IMR-90 (cell line): ENCODE results near the gene RUNX1. TPM values are rescaled to one million over a fixed set of nuclear protein-coding genes. Genes with fewer than 3 reads are reported as not detected.

Experiments used
- ATAC-seq: fragments of 200-7000 bp; cut with Tn5 transposase; 2 replicates; pipeline ENCODE4 v1.9.1; 2020; ENCODE audit warnings: low read depth, mild to moderate bottlenecking, moderate library complexity
- BruUV-seq: library from RNA; stranded (reverse); fragments of 400-500 nt; replicated peaks from 2 replicates; lab custom pipeline; 2021; lab: Mats Ljungman, UMichigan
- CTCF ChIA-PET: fragments of 300-600 bp; formaldehyde crosslinking; extraction: SDS; loops from one replicate; lab custom pipeline; 2021; ENCODE audit warnings: antibody characterized with exemption; lab: Yijun Ruan, JAX
- POLR2A ChIA-PET: fragments of 300-600 bp; sonication (Branson Sonifier 250); formaldehyde crosslinking; loops from one replicate; lab custom pipeline; 2022; ENCODE audit warnings: antibody characterized with exemption; ENCODE audit not compliant: unreplicated experiment; lab: Charles Lee
- DNase-seq: peaks from one replicate; pipeline ENCODE4 v3.0.0; 2013
- H2AFZ ChIP-seq: replicated peaks from 2 replicates; pipeline ENCODE3; 2013; ENCODE audit warnings: low read length, mild to moderate bottlenecking; ENCODE audit not compliant: poor library complexity
- H2AK5ac ChIP-seq: 2 replicates; pipeline ENCODE4 v1.6.1; 2013; ENCODE audit warnings: low read depth, low read length, inconsistent platforms
- H2AK9ac ChIP-seq: replicated peaks from 2 replicates; pipeline ENCODE3; 2013; ENCODE audit warnings: mild to moderate bottlenecking, low read depth, low read length, moderate library complexity; ENCODE audit not compliant: poor library complexity
- H2BK120ac ChIP-seq: 2 replicates; pipeline ENCODE4 v1.6.1; 2013; ENCODE audit warnings: low read depth, low read length, inconsistent platforms
- H2BK15ac ChIP-seq: 3 replicates; pipeline ENCODE4 v1.6.1; 2013; ENCODE audit warnings: low read depth, low read length, inconsistent platforms
- H2BK20ac ChIP-seq: 2 replicates; pipeline ENCODE4 v1.6.1; 2013; ENCODE audit warnings: low read depth, mild to moderate bottlenecking, inconsistent platforms, low read length, moderate library complexity
- H2BK5ac ChIP-seq: 2 replicates; pipeline ENCODE4 v1.6.1; 2013; ENCODE audit warnings: mild to moderate bottlenecking, low read depth, low read length, inconsistent platforms; ENCODE audit not compliant: poor library complexity, severe bottlenecking
- H3K14ac ChIP-seq: replicated peaks from 2 replicates; pipeline ENCODE4 v1.6.1; 2013; ENCODE audit warnings: low read depth, low read length, inconsistent platforms
- H3K18ac ChIP-seq: 2 replicates; pipeline ENCODE4 v1.6.1; 2013; ENCODE audit warnings: low read depth, low read length, control low read depth
- H3K23ac ChIP-seq: 2 replicates; pipeline ENCODE4 v1.6.1; 2013; ENCODE audit warnings: low read depth, low read length, inconsistent platforms
- H3K27ac ChIP-seq: 2 replicates; pipeline ENCODE4 v1.5.1; 2013; ENCODE audit warnings: mild to moderate bottlenecking, control low read depth, low read length; ENCODE audit not compliant: insufficient read depth
- H3K27me3 ChIP-seq: 2 replicates; pipeline ENCODE4 v1.6.1; 2013; ENCODE audit warnings: low read length; ENCODE audit not compliant: control insufficient read depth, insufficient read depth
- H3K36me3 ChIP-seq: 2 replicates; pipeline ENCODE4 v1.6.1; 2013; ENCODE audit warnings: low read length, mixed read lengths; ENCODE audit not compliant: control insufficient read depth, insufficient read depth
- H3K4ac ChIP-seq: 2 replicates; pipeline ENCODE4 v1.6.1; 2013; ENCODE audit warnings: low read depth, low read length, inconsistent platforms
- H3K4me1 ChIP-seq: 2 replicates; pipeline ENCODE4 v1.6.1; 2013; ENCODE audit warnings: low read length, mixed read lengths; ENCODE audit not compliant: control insufficient read depth, insufficient read depth
- H3K4me2 ChIP-seq: 2 replicates; pipeline ENCODE4 v1.6.1; 2013; ENCODE audit warnings: low read depth, mild to moderate bottlenecking, control low read depth, low read length, moderate library complexity
- H3K4me3 ChIP-seq: 2 replicates; pipeline ENCODE4 v1.5.1; 2013; ENCODE audit warnings: low read depth, mild to moderate bottlenecking, control low read depth, low read length, moderate library complexity; ENCODE audit not compliant: insufficient read depth
- H3K56ac ChIP-seq: 2 replicates; pipeline ENCODE4 v1.6.1; 2013; ENCODE audit warnings: low read length, inconsistent platforms; ENCODE audit not compliant: insufficient read depth; ENCODE audit errors: extremely low read depth
- H3K79me1 ChIP-seq, 2 experiments: 2 replicates each; pipeline ENCODE4 v1.6.1; 2013; ENCODE audit warnings: low read length in 2 of 2, inconsistent platforms in 1 of 2, low read depth in 1 of 2
- H3K9ac ChIP-seq: 2 replicates; pipeline ENCODE4 v1.6.1; 2013; ENCODE audit warnings: low read depth, low read length, control low read depth
- H3K9me1 ChIP-seq: 2 replicates; pipeline ENCODE4 v1.6.1; 2013; ENCODE audit warnings: low read length, inconsistent platforms; ENCODE audit not compliant: insufficient read depth
- H3K9me3 ChIP-seq: 2 replicates; pipeline ENCODE4 v1.6.1; 2013; ENCODE audit warnings: low read length; ENCODE audit not compliant: control insufficient read depth, insufficient read depth
- H4K20me1 ChIP-seq: 2 replicates; pipeline ENCODE4 v1.6.1; 2013; ENCODE audit warnings: low read length, inconsistent platforms; ENCODE audit not compliant: insufficient read depth
- H4K5ac ChIP-seq: 2 replicates; pipeline ENCODE4 v1.6.1; 2013; ENCODE audit warnings: mild to moderate bottlenecking, low read depth, low read length, control low read depth
- H4K8ac ChIP-seq, 2 experiments: 2 replicates each; pipeline ENCODE4 v1.6.1; 2013; ENCODE audit warnings: low read depth in 2 of 2, low read length in 2 of 2, control low read depth in 1 of 2, inconsistent platforms in 1 of 2
- H4K91ac ChIP-seq: 2 replicates; pipeline ENCODE4 v1.6.1; 2013; ENCODE audit warnings: low read depth, low read length, inconsistent platforms; ENCODE audit not compliant: insufficient read depth
- CEBPB ChIP-seq: IDR thresholded peaks from 2 replicates; pipeline ENCODE4 v1.6.1; 2012; ENCODE audit warnings: low read depth, low read length, improper control_type of control experiment
- ELK1 ChIP-seq: fragments of 150-350 bp; IDR thresholded peaks from 2 replicates; pipeline ENCODE4 v1.6.1; 2016; ENCODE audit warnings: low read depth, mild to moderate bottlenecking, low read length, moderate library complexity, borderline replicate concordance
- FOS ChIP-seq: fragments of 150-350 bp; IDR thresholded peaks from 2 replicates; pipeline ENCODE4 v1.6.1; 2016; ENCODE audit warnings: low read depth, low read length
- MAFK ChIP-seq: IDR thresholded peaks from 2 replicates; pipeline ENCODE4 v1.6.1; 2012; ENCODE audit warnings: low read depth, low read length, improper control_type of control experiment
- MAZ ChIP-seq: IDR thresholded peaks from 2 replicates; pipeline ENCODE4 v1.6.1; 2012; ENCODE audit warnings: low read depth, mild to moderate bottlenecking, low read length, improper control_type of control experiment, moderate library complexity, borderline replicate concordance
- MXI1 ChIP-seq: IDR thresholded peaks from 2 replicates; pipeline ENCODE4 v1.6.1; 2012; ENCODE audit warnings: low read depth, mild to moderate bottlenecking, low read length, moderate library complexity, borderline replicate concordance
- NFE2L2 ChIP-seq: fragments of 150-350 bp; IDR thresholded peaks from 2 replicates; pipeline ENCODE4 v1.6.1; 2016; ENCODE audit warnings: low read depth, mild to moderate bottlenecking, low read length
- POLR2A ChIP-seq: IDR thresholded peaks from 2 replicates; pipeline ENCODE4 v1.6.1; 2012; ENCODE audit warnings: mild to moderate bottlenecking, low read depth, low read length
- SMC3 ChIP-seq: fragments of 150-350 bp; IDR thresholded peaks from 2 replicates; pipeline ENCODE4 v1.6.1; 2016; ENCODE audit warnings: low read depth, mild to moderate bottlenecking, antibody characterized with exemption, low read length, moderate library complexity
- USF2 ChIP-seq: fragments of 150-350 bp; IDR thresholded peaks from 2 replicates; pipeline ENCODE4 v1.6.1; 2017; ENCODE audit warnings: mild to moderate bottlenecking, antibody characterized with exemption, low read length, low read depth
- WGBS, 2 experiments: methylation state at CpG; one replicate each; pipeline versions ENCODE4 v1.1.5 to v1.1.7; 2013; ENCODE audit warnings: missing lambda C conversion rate in 2 of 2; ENCODE audit not compliant: insufficient read length in 1 of 2; ENCODE audit errors: extremely low coverage in 2 of 2; 5-methylcytosine and 5-hydroxymethylcytosine counted together
- dilution Hi-C: fragments of 300-500 bp; cut with HindIII; formaldehyde crosslinking; loops from one replicate; pipeline ENCODE4 v1.14.3; 2018; ENCODE audit warnings: low sequenced_read_pairs; ENCODE audit not compliant: unreplicated experiment
- in situ Hi-C: fragments of 300-500 bp; cut with MboI; formaldehyde crosslinking; loops from 3 replicates; pipeline ENCODE4 v1.14.3; 2019; ENCODE audit warnings: low sequenced_read_pairs, inconsistent platforms, mixed read lengths
- intact Hi-C: fragments of 100-400 bp; cut with micrococcal nuclease; formaldehyde crosslinking; loops from 2 replicates; pipeline ENCODE4 v1.10.0; 2022
- polyA plus RNA-seq, 3 experiments: library from polyadenylated mRNA; depleted of rRNA; stranded (reverse); fragments of >200 nt; gene quantifications; 2 replicates each; pipeline ENCODE4 v1.2.3, GENCODE V29; 2012; ENCODE audit warnings: low replicate concordance in 1 of 3
- total RNA-seq: library from RNA; depleted of rRNA; stranded (reverse); fragments of >200 nt; gene quantifications from 2 replicates; pipeline ENCODE4 v1.2.3, GENCODE V29; 2012

RUNX1 gene
- total and polyA plus RNA-seq, 2 of the 4 experiments (the other 2 are of a cell fraction) = 34.5 to 56.5 TPM

- Histone ChIP-seq H3K4me3 (no peak overlapping the region), H3K36me3 (no peaks in the 10 kb centered on the region), H3K4ac (no peak overlapping the region), H3K79me1 (no peaks in the 10 kb centered on the region), H4K5ac (no peak overlapping the region), H2BK15ac (no peak overlapping the region), H4K20me1 (no peaks in the 10 kb centered on the region), H3K4me2 (no peak overlapping the region), H2AFZ (no peak overlapping the region), H4K8ac (no peak overlapping the region), H3K27me3 (no peaks in the 10 kb centered on the region), H3K14ac (no peak overlapping the region), H3K4me1 (peaks cover 2% of the 10 kb centered on the region; the same call in 1 of the 2 replicates), H4K91ac (no peak overlapping the region), H3K9me1 (peaks cover 4% of the 10 kb centered on the region; the same call in 1 of the 2 replicates), H3K56ac (no peak overlapping the region), H2AK9ac (no peak overlapping the region), H3K9me3 (peaks cover 3% of the 10 kb centered on the region; the same call in 1 of the 2 replicates), H3K9ac (no peak overlapping the region), H2BK120ac (peak overlapping the region; percentile 16; the same call in 1 of the 2 replicates), H3K18ac (no peak overlapping the region), H2AK5ac (peak overlapping the region; percentile 84; the same call in 1 of the 2 replicates), H3K23ac (peak overlapping the region; percentile 12; the same call in 1 of the 2 replicates), H2BK20ac (peak overlapping the region; percentile 73; the same call in 1 of the 2 replicates), H3K27ac (no peak overlapping the region), H2BK5ac (no peak overlapping the region)
- ChIA-PET CTCF (no interaction called here), POLR2A (no interaction called here)
- ATAC-seq (peak; percentile 27), DNase-seq (peak; percentile 7)
- in situ Hi-C loops (no loop called here), dilution Hi-C loops (no loop called here), intact Hi-C loops (no loop called here)
- WGBS, 2 experiments = no CpG with 5 or more reads among the region's 3 CpGs
- TF ChIP-seq ELK1 (no peak), MXI1 (no peak), MAFK (no peak), CEBPB (no peak), MAZ (no peak), POLR2A (no peak), NFE2L2 (no peak), USF2 (no peak), SMC3 (no peak), FOS (no peak)
- no TSS peak for BruUV-seq
These were observed 30.1 kb upstream of the RUNX1 start for GRCh38 chr21:35079181-35079580.
